Stimulated activated CD4-positive, alpha-beta T cell treated with anti-CD3 and anti-CD28 coated beads, Interleukin-12 subunit alpha, Interleukin-12 subunit beta, amount 100 ng/mL, for 4 hours (primary cell): ENCODE results near the gene CD52.

ENCODE experiments used
- DNase-seq: peaks from one replicate; pipeline ENCODE4 v3.0.0-alpha.2; 2020

CD52 gene, protein sequence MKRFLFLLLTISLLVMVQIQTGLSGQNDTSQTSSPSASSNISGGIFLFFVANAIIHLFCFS

DNA sequence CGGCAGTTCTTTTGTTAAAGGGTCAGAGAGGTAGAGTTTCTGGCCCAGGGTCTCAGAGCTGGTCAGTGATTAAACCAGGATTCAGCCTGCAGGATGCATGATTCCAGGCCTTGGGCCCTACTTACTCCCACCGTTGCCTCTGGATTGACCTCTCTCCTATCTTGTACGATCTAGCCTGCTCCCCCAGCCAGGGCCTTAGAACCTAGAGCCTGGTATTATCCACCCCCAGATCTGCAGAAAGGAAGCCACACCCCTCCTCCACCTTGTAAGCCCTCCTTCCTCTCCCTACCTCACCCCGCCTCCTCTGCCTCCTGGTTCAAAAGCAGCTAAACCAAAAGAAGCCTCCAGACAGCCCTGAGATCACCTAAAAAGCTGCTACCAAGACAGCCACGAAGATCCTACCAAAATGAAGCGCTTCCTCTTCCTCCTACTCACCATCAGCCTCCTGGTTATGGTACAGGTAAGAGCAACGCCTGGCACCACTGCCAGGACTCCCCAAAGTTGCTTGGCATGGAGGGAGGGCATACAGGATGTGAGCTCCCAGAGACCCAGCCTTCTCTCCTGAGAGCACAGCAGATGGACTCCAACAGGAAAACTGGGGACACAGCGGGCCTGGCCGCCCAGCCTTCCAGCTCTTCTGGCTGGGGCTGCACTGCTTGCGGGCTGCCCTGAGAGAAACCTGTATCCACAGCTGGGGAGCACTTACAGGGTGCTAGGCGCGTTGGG, at the start of gene CD52:
CD52 (plus strand) TSS at position 347 of the 726 bp plus-strand sequence; CDS start at position 407, 60 bp downstream.
- peak; percentile 53 for DNase-seq

DNA sequence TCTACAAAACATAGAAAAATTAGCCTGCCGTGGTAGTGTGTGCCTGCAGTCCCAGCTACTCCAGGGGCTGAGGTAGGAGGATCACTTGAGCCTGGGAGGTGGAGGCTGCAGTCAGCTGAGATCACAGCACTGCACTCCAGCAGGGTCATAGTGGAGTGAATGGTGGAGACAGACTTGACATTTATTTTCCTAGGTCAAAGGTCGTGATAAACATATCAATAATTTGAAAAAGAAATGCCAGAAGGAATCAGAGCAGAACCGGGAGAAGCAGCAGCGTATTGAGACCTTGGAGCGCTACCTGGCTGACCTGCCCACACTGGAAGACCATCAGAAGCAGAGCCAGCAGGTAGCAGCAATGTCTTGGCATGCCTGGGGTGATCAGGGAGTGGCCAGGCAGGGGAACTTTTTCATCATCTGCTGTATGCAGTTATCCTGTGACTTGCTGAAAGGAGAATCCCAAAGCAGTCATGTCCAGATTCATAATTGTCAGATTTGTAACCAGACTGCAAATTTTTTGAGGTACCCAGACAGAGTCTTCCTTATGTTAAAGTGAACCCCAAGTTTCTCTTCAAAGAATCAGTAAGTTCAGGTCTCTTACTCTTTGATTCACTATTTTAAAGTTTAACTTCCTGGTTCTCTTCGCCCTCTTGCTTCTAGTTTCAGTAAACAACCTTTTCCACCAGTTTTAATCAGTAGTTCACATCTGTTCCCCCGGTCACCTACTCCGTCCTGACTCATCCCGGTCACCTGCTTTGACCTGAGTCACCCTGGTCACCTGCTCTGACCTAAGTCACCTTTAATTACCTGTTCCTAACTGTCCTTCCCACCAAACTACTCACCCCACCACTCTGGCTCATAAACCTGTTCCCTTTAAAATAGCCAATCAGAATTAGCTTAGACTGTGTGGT, 49.2 kb upstream of the CD52 start:
- no peak for DNase-seq

DNA sequence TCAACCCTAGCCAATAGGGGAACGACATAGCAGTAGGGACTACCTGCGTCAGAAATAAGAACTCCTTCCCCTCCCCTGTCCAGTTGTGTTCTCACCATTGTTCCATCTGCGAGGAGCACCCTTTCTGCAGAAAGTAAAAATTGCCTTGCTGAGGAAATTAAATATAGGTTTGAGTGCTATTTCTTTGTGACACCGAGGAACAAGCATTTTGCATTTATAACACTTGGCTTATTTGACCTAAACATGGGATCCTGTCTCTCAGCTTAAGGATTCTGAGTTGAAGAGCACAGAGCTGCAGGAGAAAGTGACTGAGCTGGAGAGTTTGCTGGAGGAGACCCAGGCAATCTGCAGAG, 48.6 kb upstream of the CD52 start:
- DNase-seq = no peak

DNA sequence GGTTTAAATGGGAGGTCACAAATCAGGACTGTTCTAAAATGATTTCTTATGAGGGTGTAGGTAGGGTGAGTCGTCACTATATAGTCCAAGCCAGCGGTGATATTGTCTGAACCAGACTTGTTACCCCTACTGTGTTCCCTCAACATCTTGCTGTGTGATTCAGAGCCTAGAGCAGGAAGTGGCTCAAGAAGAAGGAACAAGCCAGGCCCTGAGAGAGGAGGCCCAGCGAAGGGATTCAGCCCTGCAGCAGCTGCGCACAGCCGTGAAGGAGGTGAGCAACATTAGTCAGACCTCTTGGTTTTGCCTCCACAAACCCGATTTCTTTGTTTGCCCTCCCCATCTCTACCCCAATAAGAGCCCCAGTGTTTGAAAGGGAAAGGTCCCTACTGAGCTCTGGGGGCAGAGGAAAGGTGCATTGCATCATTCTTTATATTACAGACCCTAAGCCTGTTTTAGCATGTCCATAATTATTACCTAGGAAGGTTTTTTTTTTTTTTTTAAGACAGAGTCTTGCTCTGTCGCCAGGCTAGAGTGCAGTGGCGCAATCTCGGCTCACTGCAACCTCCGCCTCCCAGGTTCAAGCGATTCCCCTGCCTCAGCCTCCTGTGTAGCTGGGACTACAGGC, 42.8 kb upstream of the CD52 start:
- no peak for DNase-seq

DNA sequence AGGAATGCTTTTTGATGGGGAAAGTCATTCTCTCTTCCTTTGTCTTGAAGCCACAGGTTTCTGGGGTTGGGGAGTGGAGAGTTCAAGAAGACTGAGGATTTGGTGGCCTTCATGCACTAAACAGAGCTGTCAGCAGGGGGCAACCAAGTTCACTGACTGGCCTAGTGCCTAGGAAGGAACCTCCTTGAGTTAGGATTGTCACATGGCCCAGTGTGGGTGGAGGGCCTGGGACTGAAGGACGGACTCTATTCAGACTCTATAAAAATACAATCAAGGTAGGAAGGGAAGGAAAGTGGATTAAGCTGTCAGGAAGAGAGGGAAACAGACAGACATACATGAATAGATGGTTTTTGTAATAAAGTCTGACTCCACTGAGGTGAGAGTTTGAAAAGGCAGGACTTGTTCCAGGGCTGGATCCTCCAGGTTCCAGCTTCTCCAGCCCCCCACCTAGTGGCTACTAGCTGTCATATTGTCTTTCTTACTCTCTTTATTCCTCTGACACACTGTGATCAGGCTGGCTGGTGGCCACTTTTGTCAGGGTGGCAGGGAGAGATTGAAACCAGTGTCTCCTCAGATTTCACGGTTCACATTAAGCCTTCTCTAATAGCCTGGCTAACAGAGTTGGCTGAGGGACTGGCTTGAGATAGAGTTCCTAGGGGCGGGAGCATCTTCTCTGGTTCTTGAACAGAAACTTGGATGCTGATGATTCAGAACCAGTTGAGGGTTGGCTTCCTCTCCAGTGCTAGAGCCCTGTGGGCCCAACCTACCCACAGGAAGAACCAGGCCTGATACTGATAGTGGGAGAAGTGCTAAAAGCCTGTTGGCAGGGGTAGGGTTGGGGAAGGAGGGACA, 42.0 kb upstream of the CD52 start:
- DNase-seq = peak; percentile 72

DNA sequence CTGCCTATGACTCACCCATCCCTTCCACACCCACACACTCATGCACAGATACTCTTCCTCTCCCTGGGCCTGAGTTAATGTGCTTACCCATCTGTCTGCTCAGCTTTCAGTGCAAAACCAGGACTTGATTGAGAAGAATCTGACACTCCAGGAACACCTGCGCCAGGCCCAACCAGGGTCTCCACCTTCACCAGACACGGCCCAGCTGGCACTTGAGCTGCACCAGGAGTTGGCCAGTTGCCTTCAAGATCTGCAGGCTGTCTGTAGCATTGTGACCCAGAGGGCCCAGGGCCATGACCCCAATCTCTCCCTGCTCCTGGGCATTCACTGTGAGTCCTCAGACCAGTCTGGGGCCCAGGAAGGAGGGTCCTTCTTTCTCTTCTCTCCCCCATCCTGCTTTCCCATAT, 41.3 kb upstream of the CD52 start:
- no peak for DNase-seq

DNA sequence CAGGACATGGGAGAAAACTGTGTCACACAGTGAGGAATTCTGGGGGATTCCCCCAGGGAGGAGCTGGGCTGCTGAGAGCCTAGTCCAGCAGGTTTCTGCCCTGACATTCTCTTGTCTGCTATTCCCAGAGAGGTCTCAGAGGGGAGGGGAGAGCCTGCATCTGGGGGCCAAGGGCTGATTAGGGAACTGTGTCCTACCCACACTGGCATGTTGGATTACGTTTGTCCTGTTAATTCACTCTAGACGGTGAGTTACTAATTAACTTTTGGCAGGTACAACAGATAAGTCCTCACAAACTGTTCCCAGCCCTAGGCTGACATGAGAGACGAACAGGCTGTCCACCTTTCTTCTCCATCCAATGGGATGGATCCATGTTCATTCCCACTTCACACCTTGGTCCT, 40.5 kb upstream of the CD52 start:
- DNase-seq = no peak

DNA sequence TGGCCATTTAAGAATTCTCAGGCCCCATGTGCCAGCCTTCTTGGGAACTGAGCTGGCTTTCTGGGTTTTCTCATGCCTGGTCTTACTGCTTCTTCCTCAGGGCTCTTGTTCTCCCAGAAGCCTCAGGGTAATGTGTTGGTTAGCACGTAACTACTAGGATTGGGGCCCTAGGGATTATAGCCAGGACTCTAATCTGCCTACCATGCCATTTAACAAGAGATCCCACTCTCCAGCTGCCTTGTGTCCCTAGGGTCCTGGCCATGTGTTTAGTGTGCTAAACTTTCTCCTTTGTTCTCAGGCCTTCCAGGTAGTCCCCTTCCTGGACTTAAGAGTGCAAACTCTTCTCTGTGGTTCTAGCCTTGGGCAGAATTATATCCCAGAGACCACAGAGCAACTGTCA, 40.0 kb upstream of the CD52 start:
- no peak for DNase-seq

DNA sequence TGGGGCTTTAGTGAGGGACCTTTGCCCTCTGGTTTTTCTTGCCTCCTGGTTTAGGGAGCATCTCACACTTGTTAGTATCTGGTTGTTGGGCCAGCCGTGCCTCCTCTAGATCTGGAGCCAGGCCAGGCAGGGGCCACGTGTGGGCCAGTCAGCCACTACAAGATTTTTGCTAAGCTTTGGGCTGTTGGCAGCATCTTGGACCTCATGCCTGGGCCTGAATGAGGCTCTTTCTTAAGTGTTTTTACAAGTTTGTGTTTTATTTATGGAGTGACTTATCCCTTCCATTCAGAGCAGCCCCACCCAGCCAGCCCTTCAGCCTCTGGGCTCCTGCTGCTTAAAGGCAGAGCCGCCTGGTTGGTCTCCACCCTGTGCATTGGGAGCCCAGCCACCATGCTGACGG, 39.5 kb upstream of the CD52 start:
- DNase-seq = no peak

DNA sequence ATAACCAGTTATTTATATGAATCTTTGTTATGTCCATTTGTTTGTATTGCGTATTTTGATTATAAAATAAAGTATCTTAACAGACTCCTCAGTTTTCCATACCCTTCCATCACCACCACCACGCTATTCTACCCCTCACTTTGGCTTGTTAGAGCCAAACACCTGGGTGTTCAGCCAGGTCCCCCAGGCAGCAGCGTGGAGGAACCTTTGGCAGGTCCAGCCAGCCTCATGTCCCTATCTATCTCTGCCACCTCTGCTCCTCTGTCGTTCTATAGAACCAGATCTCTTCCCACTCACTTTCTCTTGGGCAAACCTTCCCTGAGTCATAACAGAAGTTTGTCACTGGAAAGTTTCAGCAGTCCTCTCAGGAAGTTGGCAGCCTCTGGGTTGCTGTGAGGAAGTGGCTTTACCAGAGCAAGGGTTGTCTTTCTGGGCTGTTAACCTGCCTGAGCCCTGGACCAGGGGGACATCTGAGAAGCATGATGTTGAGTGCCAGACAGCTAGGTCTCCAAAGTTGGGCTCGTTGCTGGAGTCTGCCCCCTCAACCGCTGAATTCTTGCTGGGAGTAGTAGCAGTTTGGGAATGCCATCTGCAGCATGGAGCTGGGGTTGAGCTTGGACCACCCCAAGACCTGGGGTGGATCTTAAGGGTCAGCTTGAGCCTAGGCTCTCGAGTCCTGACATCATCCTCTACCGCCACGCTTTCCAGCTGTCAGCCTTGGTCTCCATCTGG, 38.9 kb upstream of the CD52 start:
- no peak for DNase-seq

DNA sequence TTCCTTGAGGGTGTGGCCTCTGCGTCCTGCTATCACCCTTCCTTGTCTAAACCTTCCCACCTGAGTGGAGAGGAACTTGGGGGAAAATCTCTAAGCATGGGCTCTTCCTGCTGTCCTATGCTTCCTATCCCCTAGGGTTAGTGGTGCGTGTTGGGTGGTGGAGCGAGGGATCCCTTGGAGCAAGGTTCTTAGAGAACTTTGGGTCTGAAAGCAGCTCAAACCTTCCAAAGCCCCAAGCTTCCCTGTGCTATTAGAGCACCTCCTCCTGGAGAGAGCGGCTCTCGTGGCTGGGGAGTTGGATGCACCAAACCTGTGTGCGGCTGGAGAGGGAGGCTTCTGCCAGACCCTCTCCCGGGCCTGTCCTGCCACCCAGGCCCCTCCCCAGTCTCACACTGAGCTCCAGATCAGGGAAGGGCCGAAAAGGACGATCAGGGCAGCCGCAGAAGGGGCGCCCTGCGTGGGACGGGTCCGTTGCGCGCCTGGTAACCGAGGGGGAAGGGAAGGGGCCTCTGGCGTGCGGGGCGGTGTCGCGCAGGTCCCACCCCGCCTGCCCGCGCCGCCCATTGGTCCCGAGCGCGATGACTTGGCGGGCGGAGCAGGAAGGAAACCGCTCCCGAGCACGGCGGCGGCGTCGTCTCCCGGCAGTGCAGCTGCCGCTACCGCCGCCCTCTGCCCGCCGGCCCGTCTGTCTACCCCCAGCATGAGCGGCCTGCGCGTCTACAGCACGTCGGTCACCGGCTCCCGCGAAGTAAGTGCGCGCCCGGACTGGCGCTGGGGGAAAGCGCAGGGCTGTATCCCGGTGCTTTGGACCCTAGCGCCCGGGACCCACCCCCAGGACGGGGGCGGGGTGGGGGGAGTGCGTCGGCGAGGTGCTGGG, 38.1 kb upstream of the CD52 start, which contains the start of gene SH3BGRL3:
SH3BGRL3 (plus strand) TSS at position 631 of the 877 bp plus-strand sequence; CDS start at position 701, 70 bp downstream.
- peak; percentile 82 for DNase-seq

DNA sequence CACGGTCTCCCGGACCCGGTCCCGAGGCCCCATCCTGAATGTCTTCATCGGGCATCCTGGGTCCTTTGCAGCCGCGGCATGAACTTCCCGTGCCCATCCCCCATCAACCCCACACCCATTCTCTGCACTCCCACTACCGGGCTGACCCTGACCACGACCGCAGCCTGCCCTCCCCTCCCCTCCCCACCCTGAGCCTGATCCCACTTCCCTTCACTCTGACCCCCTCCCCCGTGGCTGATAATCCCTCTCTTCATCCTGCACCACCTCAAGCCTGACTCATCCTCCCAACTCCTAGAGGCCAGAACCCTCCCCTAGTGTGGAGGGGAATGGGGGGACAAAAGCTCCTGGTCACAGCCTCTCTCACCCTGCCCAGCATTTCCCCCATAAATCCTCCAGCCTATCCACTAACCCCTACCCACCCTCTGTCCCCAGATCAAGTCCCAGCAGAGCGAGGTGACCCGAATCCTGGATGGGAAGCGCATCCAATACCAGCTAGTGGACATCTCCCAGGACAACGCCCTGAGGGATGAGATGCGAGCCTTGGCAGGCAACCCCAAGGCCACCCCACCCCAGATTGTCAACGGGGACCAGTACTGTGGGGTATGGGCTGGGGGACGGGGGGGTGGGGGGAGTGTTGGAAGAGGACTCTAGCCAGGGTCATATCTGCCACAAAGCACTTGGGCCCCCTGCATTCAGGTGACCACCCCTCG, 37.3 kb upstream of the CD52 start:
- DNase-seq = no peak

DNA sequence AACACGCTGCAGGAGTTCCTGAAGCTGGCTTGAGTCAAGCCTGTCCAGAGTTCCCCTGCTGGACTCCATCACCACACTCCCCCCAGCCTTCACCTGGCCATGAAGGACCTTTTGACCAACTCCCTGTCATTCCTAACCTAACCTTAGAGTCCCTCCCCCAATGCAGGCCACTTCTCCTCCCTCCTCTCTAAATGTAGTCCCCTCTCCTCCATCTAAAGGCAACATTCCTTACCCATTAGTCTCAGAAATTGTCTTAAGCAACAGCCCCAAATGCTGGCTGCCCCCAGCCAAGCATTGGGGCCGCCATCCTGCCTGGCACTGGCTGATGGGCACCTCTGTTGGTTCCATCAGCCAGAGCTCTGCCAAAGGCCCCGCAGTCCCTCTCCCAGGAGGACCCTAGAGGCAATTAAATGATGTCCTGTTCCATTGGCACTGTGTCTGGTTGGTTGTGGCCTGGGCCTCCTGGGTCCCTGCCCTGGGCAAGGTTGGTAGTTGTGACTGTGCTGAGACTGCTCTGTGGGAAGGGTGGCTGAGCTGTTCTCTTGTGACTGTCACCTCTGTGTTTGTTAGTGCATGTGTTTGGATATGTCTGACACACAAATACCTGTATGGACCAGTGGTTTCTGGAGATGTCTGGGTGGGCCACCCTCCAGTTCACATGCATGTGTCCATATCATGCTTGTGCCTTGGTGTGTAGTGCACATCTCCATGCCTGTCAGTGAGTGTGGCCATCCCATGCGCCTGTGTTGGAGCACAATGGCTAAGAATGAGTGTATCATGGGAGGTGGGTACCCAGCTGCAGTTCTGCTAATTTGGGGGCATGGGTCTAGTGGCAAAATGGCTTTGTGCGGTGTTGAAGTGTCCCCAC, 36.4 kb upstream of the CD52 start:
- no peak for DNase-seq

DNA sequence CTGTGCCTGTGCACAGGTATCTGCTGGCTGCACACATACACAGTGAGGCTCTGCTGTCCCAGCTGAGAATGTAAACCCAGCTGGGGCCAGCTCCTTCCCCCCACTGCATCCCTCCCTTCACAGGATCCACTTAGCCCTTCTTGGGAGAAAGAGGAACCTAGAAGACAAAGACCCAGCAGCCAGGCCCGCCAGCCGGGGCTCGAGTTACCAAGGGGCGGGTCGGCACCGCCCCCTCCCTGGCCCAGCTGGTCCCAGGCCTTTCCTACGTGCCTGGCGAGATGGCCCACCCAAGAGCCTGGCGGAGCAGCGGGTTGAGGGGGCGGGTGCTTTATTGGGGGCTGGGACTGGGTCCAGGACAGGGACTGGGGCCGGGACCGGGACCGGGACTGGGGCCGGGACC, 35.8 kb upstream of the CD52 start:
- no peak for DNase-seq

DNA sequence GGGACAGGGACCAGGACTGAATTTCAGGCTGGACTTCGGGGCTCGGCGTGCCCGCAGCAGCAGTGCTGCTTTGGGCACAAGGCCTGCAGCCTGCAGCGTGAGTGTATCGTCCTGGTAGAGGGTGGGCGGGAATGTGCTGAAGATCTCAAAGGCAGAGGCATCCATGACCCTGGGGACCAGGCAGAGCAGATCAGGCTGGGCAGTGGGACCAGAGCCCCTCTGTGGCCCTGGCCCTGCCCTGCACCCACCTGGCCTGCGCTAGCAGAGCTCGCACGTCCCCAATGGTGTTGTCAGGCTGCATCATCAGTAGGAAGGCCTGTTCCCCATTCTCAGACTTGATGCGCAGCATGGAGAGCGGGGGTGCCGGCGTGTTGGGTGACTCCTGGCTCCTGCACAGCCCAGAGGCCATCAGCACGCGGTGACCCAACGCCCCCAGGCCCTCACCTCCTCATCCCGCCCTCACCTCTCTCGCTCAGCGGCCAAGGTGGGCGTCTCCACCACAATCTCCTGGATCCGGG, 35.3 kb upstream of the CD52 start:
- DNase-seq = no peak

DNA sequence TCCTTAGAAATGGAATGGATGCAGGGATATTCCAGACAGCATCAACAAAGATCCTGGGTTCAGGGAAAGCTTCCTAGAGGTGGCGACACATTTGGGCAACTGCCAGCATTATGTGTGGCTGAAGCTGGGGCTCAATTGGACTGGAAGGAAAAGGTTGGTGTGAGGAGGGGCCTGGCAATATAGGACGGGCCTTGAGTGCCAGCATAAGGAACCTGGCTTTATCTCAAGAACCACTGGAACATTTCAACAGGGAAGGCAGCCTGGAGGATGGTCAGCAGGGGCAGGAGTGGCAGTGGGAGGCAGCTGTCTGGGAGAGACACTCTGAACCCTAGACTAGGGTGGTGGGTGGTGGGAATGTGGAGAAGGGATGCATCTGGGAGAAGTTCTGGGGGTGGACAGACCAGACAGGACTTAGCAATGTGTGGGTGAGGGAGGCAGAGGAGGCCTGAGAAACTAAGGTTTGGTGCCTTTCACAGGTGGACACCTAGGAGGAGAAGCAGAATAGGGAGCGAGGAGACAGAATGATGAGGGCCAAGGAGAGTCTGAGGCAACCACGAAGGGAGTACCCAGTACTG, 34.4 kb upstream of the CD52 start:
- no peak for DNase-seq

DNA sequence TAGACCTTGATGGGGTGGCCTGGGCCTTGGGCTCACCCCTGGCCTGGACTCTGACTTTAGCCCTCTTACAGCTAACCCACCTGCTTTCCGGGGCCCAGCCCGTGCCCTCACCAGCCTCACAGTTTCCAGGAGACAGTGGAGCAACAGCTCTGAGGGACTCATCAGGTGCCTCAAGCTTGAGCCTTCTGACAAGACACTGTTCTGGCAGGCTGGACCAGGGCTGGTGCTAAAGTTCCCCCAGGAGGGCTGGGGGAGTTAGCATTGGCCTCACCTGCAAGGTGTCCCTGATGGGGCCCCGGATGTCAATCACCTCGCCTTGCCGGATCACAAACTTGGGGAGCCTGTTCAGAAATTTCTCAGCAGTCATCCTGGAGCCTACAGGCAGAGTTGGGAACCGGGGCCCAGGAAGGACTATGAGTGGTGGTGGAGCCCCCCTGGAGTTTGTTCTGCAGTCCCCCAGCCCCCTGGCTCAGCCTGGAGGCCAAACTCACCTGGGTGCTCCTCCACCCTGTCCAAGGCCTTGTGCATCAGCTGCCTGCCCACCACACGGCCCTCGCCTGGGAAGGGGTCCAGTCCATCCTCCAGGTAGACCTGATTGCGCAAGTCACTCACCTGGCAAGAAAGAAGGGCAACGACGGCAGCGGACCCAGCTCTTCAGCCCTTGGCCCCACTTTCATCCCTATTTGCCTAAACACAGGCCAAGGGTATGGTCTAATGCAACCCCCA, 33.7 kb upstream of the CD52 start:
- no peak for DNase-seq
